Lung (tissue), 12 donors: ENCODE data around the gene TENM4. TPM values are rescaled to one million over a fixed set of nuclear protein-coding genes. Genes with fewer than 3 reads are reported as not detected.

ENCODE experiments used
- ATAC-seq: fragments of 200-7000 bp; cut with Tn5 transposase; one replicate; pipeline ENCODE4 v1.9.1; 2020; ENCODE audit warnings: moderate number of reproducible peaks; ENCODE audit not compliant: insufficient read depth, low FRiP score
- DNase-seq, 3 donors: peaks; one replicate each; pipeline ENCODE4 v3.0.0-alpha.2; 2013 to 2017
- H3K27ac ChIP-seq, 2 donors: one replicate each; pipeline ENCODE4 v1.5.1; 2013; ENCODE audit warnings: mild to moderate bottlenecking in 2 of 2, moderate library complexity in 2 of 2, control low read depth in 1 of 2, inconsistent platforms in 1 of 2, low read depth in 1 of 2, low read length in 1 of 2
- H3K27me3 ChIP-seq, 3 donors: one replicate each; pipeline ENCODE4 v1.5.1; 2013; ENCODE audit warnings: low read length in 2 of 3; ENCODE audit not compliant: control insufficient read depth in 3 of 3, insufficient read depth in 3 of 3
- H3K36me3 ChIP-seq, 4 donors: one replicate each; pipeline ENCODE4 v1.5.1; 2013; ENCODE audit warnings: low read length in 4 of 4, mild to moderate bottlenecking in 1 of 4, moderate library complexity in 1 of 4; ENCODE audit not compliant: control insufficient read depth in 4 of 4, insufficient read depth in 4 of 4
- H3K4me1 ChIP-seq, 5 donors: one replicate each; pipeline ENCODE4 v1.5.1; 2013; ENCODE audit warnings: low read length in 5 of 5, mild to moderate bottlenecking in 2 of 5, moderate library complexity in 1 of 5; ENCODE audit not compliant: control insufficient read depth in 5 of 5, insufficient read depth in 5 of 5
- H3K4me3 ChIP-seq: one replicate; pipeline ENCODE4 v1.5.1; 2013; ENCODE audit warnings: mild to moderate bottlenecking, control low read depth, moderate library complexity
- H3K9ac ChIP-seq, 2 donors: one replicate each; pipeline ENCODE4 v1.5.1; 2013; ENCODE audit warnings: low read length in 2 of 2, control low read depth in 1 of 2; ENCODE audit not compliant: insufficient read depth in 1 of 2
- H3K9me3 ChIP-seq, 4 donors: one replicate each; pipeline ENCODE4 v1.5.1; 2013; ENCODE audit warnings: low read length in 3 of 4, mild to moderate bottlenecking in 1 of 4, moderate library complexity in 1 of 4; ENCODE audit not compliant: control insufficient read depth in 4 of 4, insufficient read depth in 3 of 4
- WGBS, 2 donors: extraction: QIAGEN DNeasy Blood & Tissue Kit; methylation state at CpG; one replicate each; pipeline ENCODE4 v1.1.7; 2013; 5-methylcytosine and 5-hydroxymethylcytosine counted together
- polyA plus RNA-seq, 2 donors: library from polyadenylated mRNA; stranded (reverse); fragments of 200-250 nt; gene quantifications; one replicate each; pipeline ENCODE4 v1.2.1, GENCODE V29; 2013
- total RNA-seq, 2 donors: library from RNA; depleted of rRNA in 1 of 2; stranded (reverse); fragments of >200 nt in 1 of 2; gene quantifications; one replicate each; pipeline ENCODE4 v1.2.1, GENCODE V29; 2014 to 2021
- TF ChIP-seq, protein P1 (sequence below): IDR thresholded peaks from 2 replicates; pipeline ENCODE4 v1.5.1; 2012; ENCODE audit warnings: mild to moderate bottlenecking; ENCODE audit errors: control extremely low read depth, extremely low read depth
- donor health status: control.
- donor health status: control.
- donor health status: Bipolar disorder and iron deficiency.
- donor health status: healthy.
- donor health status: DM: yes; HTN: yes; CAD: no.

The TENM4 gene
- total and polyA plus RNA-seq, 4 donors = 0.28 to 16.4 (median 3.2) TPM

DNA sequence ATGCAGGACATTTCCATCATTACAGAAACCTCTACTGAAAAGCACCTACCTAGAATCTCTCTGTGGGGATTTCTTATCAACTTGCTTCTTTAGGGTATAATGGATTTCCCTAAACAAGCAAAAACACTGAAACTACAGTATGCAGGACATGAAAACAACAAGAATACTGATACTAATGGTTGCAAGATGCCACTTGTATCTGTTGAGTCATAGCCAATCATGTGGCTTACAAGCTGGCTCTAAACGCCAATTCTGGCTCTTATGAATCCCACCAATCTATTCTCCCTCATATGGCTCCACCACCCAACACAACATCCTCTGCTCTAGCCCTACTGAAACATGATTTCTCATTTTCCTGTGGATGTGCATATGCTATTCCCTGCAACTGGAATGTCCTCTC lies 22.6 kb downstream of the TENM4 start:
- no peak overlapping the region for H3K4me3 ChIP-seq
- peaks cover 0 to 8% (median 2%) of the 10 kb centered on the region in 5 donors for H3K4me1 ChIP-seq
- TF ChIP-seq, protein P1, sequence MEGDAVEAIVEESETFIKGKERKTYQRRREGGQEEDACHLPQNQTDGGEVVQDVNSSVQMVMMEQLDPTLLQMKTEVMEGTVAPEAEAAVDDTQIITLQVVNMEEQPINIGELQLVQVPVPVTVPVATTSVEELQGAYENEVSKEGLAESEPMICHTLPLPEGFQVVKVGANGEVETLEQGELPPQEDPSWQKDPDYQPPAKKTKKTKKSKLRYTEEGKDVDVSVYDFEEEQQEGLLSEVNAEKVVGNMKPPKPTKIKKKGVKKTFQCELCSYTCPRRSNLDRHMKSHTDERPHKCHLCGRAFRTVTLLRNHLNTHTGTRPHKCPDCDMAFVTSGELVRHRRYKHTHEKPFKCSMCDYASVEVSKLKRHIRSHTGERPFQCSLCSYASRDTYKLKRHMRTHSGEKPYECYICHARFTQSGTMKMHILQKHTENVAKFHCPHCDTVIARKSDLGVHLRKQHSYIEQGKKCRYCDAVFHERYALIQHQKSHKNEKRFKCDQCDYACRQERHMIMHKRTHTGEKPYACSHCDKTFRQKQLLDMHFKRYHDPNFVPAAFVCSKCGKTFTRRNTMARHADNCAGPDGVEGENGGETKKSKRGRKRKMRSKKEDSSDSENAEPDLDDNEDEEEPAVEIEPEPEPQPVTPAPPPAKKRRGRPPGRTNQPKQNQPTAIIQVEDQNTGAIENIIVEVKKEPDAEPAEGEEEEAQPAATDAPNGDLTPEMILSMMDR = no peak
- no peak overlapping the region for H3K9ac ChIP-seq
- no peaks in the 10 kb centered on the region for H3K36me3 ChIP-seq
- 87% methylated on average over 1 of the region's 1 CpG for WGBS, 2 donors
- DNase-seq (no peak), ATAC-seq (no peak)
- no peaks in the 10 kb centered on the region for H3K27me3 ChIP-seq
- peaks cover 0 to 5% (median 0%) of the 10 kb centered on the region in 4 donors for H3K9me3 ChIP-seq
- no peak overlapping the region for H3K27ac ChIP-seq

DNA sequence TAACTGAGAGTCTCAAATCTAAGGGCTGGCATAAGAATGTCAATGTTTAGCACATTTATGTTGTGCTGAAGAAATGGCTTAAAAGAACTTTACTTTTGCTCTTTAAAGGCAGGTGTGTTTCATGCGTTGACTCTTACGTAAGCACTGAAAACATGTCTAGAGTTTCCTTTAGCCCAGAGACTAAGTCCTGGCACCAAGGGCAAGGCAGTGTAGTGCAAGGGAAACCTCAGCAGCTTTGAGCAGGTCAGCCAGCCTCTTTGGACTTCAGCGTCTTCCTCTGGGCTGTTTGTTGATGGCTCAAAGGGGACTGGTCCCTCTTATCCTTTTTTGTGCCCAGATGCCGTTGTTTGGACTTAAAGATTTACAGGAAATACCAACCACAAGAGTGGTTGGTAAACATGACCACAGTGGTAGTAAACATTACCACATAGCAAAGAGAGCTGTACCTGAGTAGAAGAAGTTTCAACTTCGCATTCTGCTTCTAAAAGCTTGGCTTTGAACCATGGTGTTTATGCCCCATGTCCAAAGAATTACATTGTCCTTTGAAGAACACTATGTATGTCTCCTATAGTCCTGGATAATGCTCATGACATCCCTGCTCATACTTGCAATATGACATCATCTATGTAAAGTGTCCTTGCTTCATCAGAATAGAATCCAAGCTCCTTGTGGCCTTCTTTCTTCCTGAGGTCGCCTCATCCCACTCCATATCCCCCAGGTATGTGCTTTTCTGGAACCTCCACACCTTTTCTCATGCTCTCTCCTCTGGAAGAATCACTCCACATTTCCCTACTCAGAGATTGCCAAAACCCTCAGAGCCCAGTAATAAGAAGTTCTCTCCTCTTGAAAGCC lies 23.5 kb downstream of the TENM4 start:
- no peaks in the 10 kb centered on the region for H3K36me3 ChIP-seq
- TF ChIP-seq, protein P1 = no peak
- no peak overlapping the region for H3K9ac ChIP-seq
- H3K9me3 ChIP-seq = peaks cover 0 to 5% (median 0%) of the 10 kb centered on the region in 4 donors
- ATAC-seq = no peak
- H3K27ac ChIP-seq = no peak overlapping the region
- no peak for DNase-seq
- no peaks in the 10 kb centered on the region for H3K27me3 ChIP-seq
- 73 to 88% methylated on average over 6 of the region's 6 CpGs for WGBS, 2 donors
- no peak overlapping the region for H3K4me3 ChIP-seq
- peaks cover 0 to 13% (median 2%) of the 10 kb centered on the region in 5 donors for H3K4me1 ChIP-seq

- Histone ChIP-seq H3K36me3 (no peaks in the 10 kb centered on the region), H3K4me1 (peaks cover 0 to 13% (median 2%) of the 10 kb centered on the region in 5 donors), H3K27me3 (no peaks in the 10 kb centered on the region), H3K9ac (no peak overlapping the region), H3K27ac (no peak overlapping the region), H3K4me3 (no peak overlapping the region), H3K9me3 (peaks cover 0 to 5% (median 0%) of the 10 kb centered on the region in 4 donors)
- 91 to 93% methylated on average over 1 of the region's 1 CpG for WGBS, 2 donors
- TF ChIP-seq, protein P1 = no peak
- ATAC-seq = no peak
- DNase-seq = no peak
Measured at GRCh38 chr11:79415912-79416311, 24.9 kb downstream of the TENM4 start.
